Hippocampal formation (tissue), 2 donors: ENCODE results near the gene BMPER.
A peak's percentile ranks its signal among the peaks of the same experiment; 100 is the strongest.

Experiments used
- DNase-seq, 2 donors: peaks; one replicate each; lab custom pipeline; 2025; lab: John Stamatoyannopoulos, UW

BMPER gene

DNA sequence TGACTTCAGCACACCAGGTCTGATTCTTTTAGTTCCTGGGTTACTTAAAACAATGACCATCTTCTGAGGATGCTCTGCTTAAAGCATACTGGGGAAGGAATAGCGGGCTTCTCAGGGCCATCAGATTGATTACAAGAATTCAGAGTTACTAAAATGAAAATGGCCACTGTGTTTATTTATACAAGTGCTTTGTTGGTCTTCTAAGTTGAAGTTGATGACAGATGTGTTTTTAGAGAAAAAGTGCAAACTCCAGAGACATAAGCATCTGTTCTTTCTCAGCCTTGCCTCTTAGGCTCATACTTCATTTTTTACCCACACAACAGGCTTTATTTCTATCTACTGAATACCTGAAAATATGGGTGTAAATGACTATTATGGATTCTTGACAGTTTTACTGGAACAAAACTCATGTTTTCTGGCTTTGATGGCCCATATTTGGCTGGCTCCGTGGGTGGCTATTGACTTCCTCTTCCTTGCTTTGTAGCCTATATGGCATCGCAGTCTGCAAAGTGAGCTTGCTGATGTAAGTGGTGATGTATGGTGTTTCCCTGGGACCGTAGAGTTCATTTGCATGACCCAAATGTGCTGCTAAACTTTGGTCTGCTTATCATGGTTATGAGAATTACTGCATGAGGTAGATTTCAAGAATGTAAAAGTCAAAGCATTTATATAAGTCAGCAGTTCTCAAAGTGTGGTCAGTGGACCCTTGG is 121.3 kb downstream of the BMPER start:
- no peak for DNase-seq

GRCh38 chr7:34031156-34031555 is 125.8 kb downstream of the BMPER start:
- no peak for DNase-seq

- no peak for DNase-seq
Measured at GRCh38 chr7:34034728-34035127, 129.4 kb downstream of the BMPER start.

DNA sequence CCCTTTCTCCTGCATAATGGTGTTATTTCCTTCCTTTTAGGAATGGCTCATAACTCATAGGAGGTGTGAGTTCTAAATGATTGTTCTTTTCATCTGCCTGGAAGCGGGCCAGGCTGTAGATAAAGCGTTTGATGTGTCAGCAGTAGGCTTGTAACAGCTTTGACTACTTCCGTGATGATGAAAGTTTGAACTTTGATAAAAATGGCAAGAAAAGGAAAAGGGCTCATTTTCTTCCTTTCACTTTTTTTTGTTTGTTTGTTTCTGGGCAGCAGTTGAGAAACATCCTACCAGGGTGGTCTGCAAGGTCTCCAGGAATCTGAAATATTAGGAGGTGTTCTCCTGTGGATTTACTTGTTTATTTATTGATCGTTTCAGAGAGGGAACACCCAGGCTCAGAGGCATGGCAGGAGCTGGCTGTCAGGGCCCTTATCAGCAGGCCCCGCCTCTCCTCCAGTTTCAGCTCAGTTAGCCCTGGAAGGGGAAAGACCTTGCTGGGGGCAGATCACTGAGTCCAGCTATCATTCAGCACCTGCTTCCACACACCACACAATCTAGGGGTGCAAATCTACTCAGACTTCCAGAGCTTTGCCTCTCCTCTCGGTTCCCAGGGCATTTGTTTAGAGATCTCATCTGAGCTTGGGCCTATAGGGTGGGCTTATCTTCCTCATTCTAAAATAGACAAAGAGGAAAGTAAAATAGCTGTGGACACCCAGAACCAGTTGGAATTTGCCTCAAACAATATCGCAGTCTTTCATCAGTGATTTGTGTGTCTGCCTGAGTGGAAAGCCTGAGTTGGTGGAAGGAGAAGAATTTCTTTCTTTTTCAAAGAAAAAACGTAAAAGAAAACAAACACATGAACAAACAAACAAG is 130.9 kb downstream of the BMPER start:
- no peak for DNase-seq

- DNase-seq = no peak
Measured at GRCh38 chr7:34036972-34037792, 131.8 kb downstream of the BMPER start.

GRCh38 chr7:34038816-34039470 is 133.6 kb downstream of the BMPER start:
- DNase-seq = no peak

DNA sequence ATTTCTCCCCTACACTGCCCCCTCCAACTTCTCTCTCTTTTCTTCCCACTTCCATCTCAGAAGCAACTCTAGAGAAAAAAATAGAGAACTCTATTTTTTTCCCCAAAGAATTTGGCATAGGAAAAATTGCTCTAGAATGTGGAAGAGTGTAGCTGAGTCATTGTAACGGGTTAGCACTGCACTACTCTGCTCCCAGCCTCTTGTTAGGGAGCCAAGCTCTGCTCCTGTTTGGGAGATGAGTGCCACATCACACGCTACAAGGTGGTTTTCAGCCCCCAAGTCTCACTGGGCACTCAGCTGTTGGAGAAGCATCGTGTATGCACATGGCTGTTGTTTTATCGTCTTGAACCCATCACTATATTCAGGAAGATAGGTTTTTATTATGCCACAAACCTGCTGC is 136.4 kb downstream of the BMPER start:
- no peak for DNase-seq

DNA sequence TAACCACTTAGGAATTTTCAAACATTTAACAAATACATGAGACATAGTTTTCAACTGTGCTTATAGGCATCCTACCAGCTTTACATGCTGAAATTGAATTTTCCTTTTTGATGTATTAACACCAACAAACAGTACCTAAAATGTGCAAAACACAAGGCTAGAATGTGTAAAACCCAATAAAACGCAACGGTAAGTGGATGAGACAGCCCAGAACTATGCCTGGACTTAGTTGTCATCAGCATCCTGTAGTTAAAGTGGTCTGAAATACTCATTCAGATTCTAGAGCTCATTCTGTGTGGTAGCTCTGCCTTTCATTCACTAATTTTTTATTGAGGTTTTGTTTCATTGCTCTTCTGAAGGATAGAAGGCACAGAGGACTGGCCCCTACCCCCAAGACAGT is 137.1 kb downstream of the BMPER start:
- no peak for DNase-seq

DNA sequence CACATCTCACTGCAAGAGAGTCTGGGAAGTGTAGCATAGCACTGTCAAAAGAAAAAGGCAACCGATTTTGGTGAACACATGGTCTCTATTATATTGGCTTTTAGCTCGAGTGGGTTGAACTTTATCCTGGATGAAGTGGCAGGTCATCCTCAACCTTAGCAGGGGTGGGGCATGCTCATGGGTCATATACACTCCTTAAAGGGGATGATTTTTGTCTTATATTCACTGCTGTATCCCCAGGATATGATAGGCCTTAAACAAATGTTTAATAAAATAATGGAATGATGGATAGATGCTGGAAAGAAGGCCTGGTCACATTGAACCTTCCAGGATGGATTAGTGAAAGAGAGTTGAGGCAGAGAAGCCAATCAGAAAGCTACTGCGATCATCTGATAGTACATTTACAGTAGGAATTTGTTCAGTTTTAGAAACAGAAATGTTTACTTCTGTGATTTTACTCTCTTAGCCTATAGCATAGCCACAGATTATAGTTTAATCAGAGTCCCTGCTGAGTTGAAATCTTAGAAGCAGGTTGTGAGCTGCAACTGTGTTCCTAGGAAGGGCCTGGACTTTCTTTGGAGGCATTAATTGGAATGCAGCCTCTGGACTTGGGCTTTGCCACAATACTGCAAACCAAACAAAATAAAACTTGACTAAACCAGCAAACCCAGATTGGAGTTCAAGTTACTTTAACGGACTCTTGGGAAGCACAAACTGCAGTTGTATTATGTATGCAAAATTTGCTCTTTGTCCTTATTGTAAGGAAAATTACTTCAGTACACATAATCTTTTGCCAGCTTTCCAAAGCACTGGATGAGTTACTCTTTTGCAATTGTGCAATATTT is 138.3 kb downstream of the BMPER start:
- no peak for DNase-seq

GRCh38 chr7:34044306-34044643 is 138.9 kb downstream of the BMPER start:
- no peak for DNase-seq

DNA sequence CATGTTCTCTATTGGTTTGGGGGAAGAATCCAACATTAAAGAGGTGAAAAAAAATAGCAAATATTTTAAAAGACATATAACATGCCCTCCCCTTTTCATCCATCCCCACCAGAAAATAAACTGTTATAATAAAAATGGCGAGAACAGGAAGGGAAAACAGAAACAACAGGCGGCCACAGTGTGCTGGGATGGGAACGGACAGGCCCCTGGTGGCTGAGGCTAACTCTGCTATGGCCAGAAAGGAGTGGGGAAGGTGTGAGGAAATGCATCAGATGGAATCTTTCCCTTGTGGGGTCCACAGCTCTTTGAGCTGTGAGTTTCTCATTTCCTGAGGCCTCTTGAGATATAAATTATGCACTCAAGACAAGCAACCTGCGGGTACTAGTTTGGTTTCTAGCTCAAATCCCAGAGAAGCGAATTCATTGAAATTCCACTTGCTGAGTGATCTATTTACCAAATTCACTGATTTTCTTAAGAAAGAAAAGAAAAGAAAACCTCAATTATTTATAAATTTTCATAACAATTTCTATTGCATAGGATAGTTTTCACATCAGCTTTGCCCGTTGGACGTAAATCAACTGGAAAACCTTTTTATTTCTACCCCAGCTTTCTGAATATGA is 139.5 kb downstream of the BMPER start:
- DNase-seq = no peak

GRCh38 chr7:34048445-34048844 is 143.1 kb downstream of the BMPER start:
- DNase-seq = no peak

DNA sequence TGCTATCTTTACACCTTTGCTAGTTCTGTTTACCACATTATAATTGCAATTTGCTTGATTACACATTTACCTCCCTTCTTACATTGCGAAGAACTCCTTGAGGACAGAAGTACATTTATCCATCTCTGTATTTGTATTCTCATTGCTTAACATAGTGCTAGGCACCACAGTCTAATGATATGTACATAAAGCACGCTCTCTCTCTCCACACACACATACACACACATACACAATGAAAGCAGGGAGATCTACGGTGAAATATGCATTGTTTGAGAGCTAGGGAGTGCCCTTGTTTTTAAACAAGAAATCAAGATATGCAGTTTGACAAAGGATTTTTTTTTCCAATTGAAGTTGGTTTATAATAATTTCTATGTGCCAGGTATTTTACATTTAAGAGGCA is 148.7 kb downstream of the BMPER start:
- no peak for DNase-seq

- no peak for DNase-seq
Measured at GRCh38 chr7:34057136-34057535, 151.8 kb downstream of the BMPER start.

GRCh38 chr7:34057956-34058355 is 152.6 kb downstream of the BMPER start:
- no peak for DNase-seq

DNA sequence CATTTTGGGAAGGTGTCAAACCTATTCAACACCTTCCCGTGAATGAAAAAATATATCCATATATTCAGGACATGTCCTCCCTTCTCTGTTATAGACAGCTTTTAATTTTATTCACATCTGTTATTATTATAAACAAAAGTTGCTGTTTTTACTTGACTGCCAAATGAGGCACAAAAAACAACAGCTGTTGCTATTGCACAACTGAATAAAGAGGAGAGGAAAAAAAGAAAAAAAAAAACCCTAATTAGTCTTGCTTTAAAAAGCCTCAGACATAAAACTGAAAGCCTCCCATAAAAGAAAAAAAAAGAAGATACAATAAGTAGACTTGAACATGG is 153.4 kb downstream of the BMPER start:
- no peak for DNase-seq

- DNase-seq = peak; percentile 54 to 77
Measured at GRCh38 chr7:34059136-34059828, 153.9 kb downstream of the BMPER start.

DNA sequence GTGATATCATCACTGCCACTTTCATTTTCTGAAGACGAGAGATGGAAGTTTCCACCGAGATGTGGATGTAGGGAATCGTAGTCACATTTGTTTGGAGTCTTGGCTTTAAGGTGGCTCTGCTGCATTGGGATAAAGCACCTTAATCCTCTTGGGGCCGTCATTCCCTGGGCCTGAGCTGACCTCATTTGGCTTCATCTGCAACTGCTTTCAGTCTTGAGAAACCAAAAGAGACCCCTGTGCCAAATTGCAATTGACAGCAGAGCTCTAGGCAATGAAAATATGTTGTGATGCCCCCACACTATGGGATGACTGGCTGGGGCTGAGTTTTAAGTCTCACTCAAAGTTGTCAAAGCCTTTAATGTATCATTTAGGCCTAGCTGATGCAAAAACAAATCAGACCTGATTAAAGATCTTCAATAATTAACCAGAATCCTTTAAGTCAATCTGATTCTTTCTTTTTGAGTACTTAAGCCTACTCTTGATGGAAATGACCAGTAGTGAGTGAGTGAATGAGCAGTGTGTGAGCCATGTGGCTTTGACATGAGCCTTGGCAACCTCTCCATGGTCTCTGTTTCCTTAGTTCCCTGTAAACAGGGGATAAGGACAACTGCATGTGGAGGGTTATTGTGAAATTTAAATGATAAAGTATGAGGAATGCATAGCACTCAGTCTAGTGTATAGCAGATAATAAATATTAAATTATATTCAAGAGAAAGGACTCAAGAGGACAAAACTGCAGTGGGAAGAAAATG is 155.0 kb downstream of the BMPER start:
- DNase-seq = no peak

- no peak for DNase-seq
Measured at GRCh38 chr7:34061149-34061548, 155.8 kb downstream of the BMPER start.
